ENCODE measurements around the gene ABCA7. TPM values are rescaled to one million over a fixed set of nuclear protein-coding genes. Genes with fewer than 3 reads are reported as not detected.

The ABCA7 gene
- total and polyA plus RNA-seq, 2 of the 8 experiments (the other 6 are each of a cell fraction or from before 2014, with no cell fraction given): 10.4 to 25.6 TPM

GRCh38 chr19:1041272-1041834 is 1.4 kb downstream of the ABCA7 start:
- Histone ChIP-seq H3K18ac (ENCODE audit: extremely low read depth, low read length) (0 out of 2 replicates have a peak overlapping the region, but pooled peaks have one; percentile 9), H3K9me3 (ENCODE audit: insufficient read depth in 2 of 2, low read depth in 1 of 2, low read length in 1 of 2) (no peaks in the 10 kb centered on the region), H3K4ac (replicated peaks; ENCODE audit: insufficient read length, low read depth, low read length) (no peak overlapping the region), H2BK15ac (ENCODE audit: low read length) (no peak overlapping the region), H2BK120ac (replicated peaks; ENCODE audit: low read depth, low read length) (no peak overlapping the region), H4K20me1 (replicated peaks in 1 of 2; ENCODE audit: control insufficient read depth in 1 of 2, insufficient read depth in 2 of 2, low read length in 2 of 2) (peaks cover 0 to 3% of the 10 kb centered on the region in 2 experiments), H3K79me1 (ENCODE audit: low read depth, low read length) (no peaks in the 10 kb centered on the region), H3K27ac (ENCODE audit: low read depth, low read length) (no peak overlapping the region), H2AK5ac (ENCODE audit: low read depth, low read length) (no peak overlapping the region), H4K91ac (replicated peaks; ENCODE audit: insufficient read length, low read length) (no peak overlapping the region), H4K5ac (ENCODE audit: insufficient read length, low read depth, low read length) (no peak overlapping the region), H2AFZ (ENCODE audit: low read length) (no peak overlapping the region), H2BK12ac (ENCODE audit: low read depth, low read length) (no peak overlapping the region), H2BK5ac (ENCODE audit: low read depth, low read length) (no peak overlapping the region), H3K4me1 (replicated peaks in 1 of 4; ENCODE audit: control insufficient read depth in 3 of 4, insufficient read depth in 4 of 4, low read length in 3 of 4) (peaks cover 0 to 10% (median 9%) of the 10 kb centered on the region in 4 experiments; a peak in 6 of 7 replicates), H3K79me2 (ENCODE audit: control insufficient read depth in 1 of 2, insufficient read depth in 2 of 2, low read length in 2 of 2) (no peaks in the 10 kb centered on the region), H3K36me3 (ENCODE audit: control insufficient read depth in 2 of 4, insufficient read depth in 4 of 4, low read length in 3 of 4) (peaks cover 5 to 17% (median 10%) of the 10 kb centered on the region in 4 experiments), H3K23ac (ENCODE audit: insufficient read length) (no peak overlapping the region), H3K23me2 (ENCODE audit: low read depth, low read length) (peaks cover 10% of the 10 kb centered on the region), H3K14ac (ENCODE audit: insufficient read length) (no peak overlapping the region), H2BK20ac (ENCODE audit: low read length) (no peak overlapping the region), H4K8ac (ENCODE audit: extremely low read depth, insufficient read depth, low read length) (no peak overlapping the region), H3K9ac (replicated peaks in 1 of 4; ENCODE audit: extremely low read depth in 1 of 4, low read depth in 3 of 4, low read length in 3 of 4) (no peak overlapping the region), H3K27me3 (replicated peaks in 1 of 4; ENCODE audit: control insufficient read depth in 3 of 4, extremely low read depth in 1 of 4, insufficient read depth in 3 of 4, low read length in 3 of 4) (no peaks in the 10 kb centered on the region), H3K4me3 (ENCODE audit: extremely low read depth in 1 of 4, insufficient read depth in 2 of 4, low read depth in 3 of 4, low read length in 4 of 4) (peak overlapping the region; percentile 53 to 76 (median 64); a peak in 6 of 8 replicates), H3K56ac (replicated peaks; ENCODE audit: insufficient read length, low read depth, low read length) (no peak overlapping the region), H3K4me2 (ENCODE audit: insufficient read depth in 1 of 2, low read depth in 2 of 2, low read length in 2 of 2) (peak overlapping the region; percentile 86 to 90)
- 66% methylated on average over 22 of the region's 26 CpGs; no CpG with 5 or more reads in 1 of the 2 experiments for WGBS, 2 experiments (ENCODE audit: extremely low coverage in 1 of 2, insufficient coverage in 1 of 2, insufficient read length in 1 of 2, insufficient replicate concordance in 2 of 2, low coverage in 1 of 2, low lambda C conversion rate in 2 of 2, missing lambda C conversion rate in 1 of 2)
- POLR2A ChIA-PET (ENCODE audit: partially characterized antibody): interaction anchor here (0.8 to 16.4 kb wide), 9 partner anchors 9 to 57 kb away, joined by 3 to 509 read pairs (median 4); partner anchors contain the start of genes CNN2, RNU6-2 and WDR18
- CTCF ChIA-PET (ENCODE audit: partially characterized antibody): interaction anchor here (0.6 to 4.8 kb wide), 7 partner anchors 11 to 118 kb away, joined by 3 to 27 read pairs (median 4); partner anchors contain the start of gene ARHGAP45
- no peak for TF ChIP-seq CBX5 (IDR thresholded peaks at IDR 0.05; ENCODE audit: low read depth, low read length)
- 0 out of 4 replicates have a peak, but pooled peaks of 1 of the 2 experiments have one; percentile 7 for TF ChIP-seq SIN3A (conservative IDR thresholded peaks at IDR 0.05 in 1 of 2, IDR thresholded peaks at IDR 0.05 in 1 of 2; ENCODE audit: low read depth in 1 of 2, low read length in 2 of 2)
- DNase-seq (ENCODE audit: low read depth in 1 of 2, low spot score in 2 of 2): no peak
- no peak for FAIRE-seq
